NAMALWA (cell line): ENCODE measurements around the gene NADK2.

Experiments used
- DNase-seq: peaks from one replicate; pipeline ENCODE4 v3.0.0-alpha.2; 2015; ENCODE audit warnings: low spot score

Gene NADK2

GRCh38 chr5:36162810-36163486, 78.8 kb downstream of the NADK2 start:
- no peak for DNase-seq

- no peak for DNase-seq
Measured at GRCh38 chr5:36161361-36161760, 80.4 kb downstream of the NADK2 start.

- no peak for DNase-seq
Measured at GRCh38 chr5:36160617-36161016, 81.1 kb downstream of the NADK2 start.

- DNase-seq, result no peak
Measured at GRCh38 chr5:36158144-36158543, 83.6 kb downstream of the NADK2 start.

- DNase-seq, result no peak
Measured at GRCh38 chr5:36156619-36157018, 85.1 kb downstream of the NADK2 start.

- no peak for DNase-seq
Measured at GRCh38 chr5:36156121-36156601, 85.6 kb downstream of the NADK2 start.

GRCh38 chr5:36155291-36155690, 86.4 kb downstream of the NADK2 start:
- no peak for DNase-seq

GRCh38 chr5:36153726-36154125, 88.0 kb downstream of the NADK2 start:
- no peak for DNase-seq

- no peak for DNase-seq
Measured at GRCh38 chr5:36153298-36153677, 88.4 kb downstream of the NADK2 start.

GRCh38 chr5:36152324-36153297, 89.1 kb downstream of the NADK2 start:
- DNase-seq, result no peak

- peak; percentile 99 for DNase-seq
Measured at GRCh38 chr5:36151434-36152323, 90.0 kb downstream of the NADK2 start, which contains the start of the genes LMBRD2 and SKP2. LMBRD2 (minus strand) TSS chr5:36151887; CDS start chr5:36143349, 8,538 bp downstream. SKP2 (plus strand) TSS chr5:36152111; CDS start chr5:36152263, 152 bp downstream.

GRCh38 chr5:36150676-36151433, 90.9 kb downstream of the NADK2 start:
- DNase-seq, result peak; percentile 87

GRCh38 chr5:36147681-36148080, 94.0 kb downstream of the NADK2 start:
- no peak for DNase-seq

GRCh38 chr5:36146390-36146789, 95.3 kb downstream of the NADK2 start:
- DNase-seq, result no peak

- peak; percentile 11 for DNase-seq
Measured at GRCh38 chr5:36145311-36145710, 96.4 kb downstream of the NADK2 start.
